Stomach (tissue), 9 donors: ENCODE results near the gene CP. TPM values are rescaled to one million over a fixed set of nuclear protein-coding genes. Genes with fewer than 3 reads are reported as not detected.
"Not testable (repeated sequence)": the region's sequence is repeated elsewhere in the genome, so short reads cannot be mapped to it uniquely, and the experiment has no call there.

ENCODE experiments used
- DNase-seq, 2 donors: peaks; one replicate each; pipeline versions ENCODE4 v3.0.0 to v3.0.0-alpha.2; 2013 to 2019
- H3K27ac ChIP-seq, 5 donors: fragments of 200-600 bp in 4 of 5; sonication (generic) in 4 of 5; one replicate each; pipeline ENCODE4 v1.5.1; 2013 to 2019; ENCODE audit warnings: mild to moderate bottlenecking in 1 of 5, moderate library complexity in 1 of 5
- H3K27me3 ChIP-seq, 3 donors: fragments of 200-600 bp; sonication (generic); one replicate each; pipeline ENCODE4 v1.5.1; 2017 to 2019; ENCODE audit warnings: mixed run types in 1 of 3
- H3K36me3 ChIP-seq, 4 donors: fragments of 200-600 bp; sonication (generic); 1 replicate in 3 of 4; 2 replicates in 1 of 4; pipeline ENCODE4 v1.5.1; 2016 to 2019
- H3K4me1 ChIP-seq, 4 donors: fragments of 200-600 bp; sonication (generic); one replicate each; pipeline ENCODE4 v1.5.1; 2016 to 2019
- H3K4me3 ChIP-seq, 4 donors: fragments of 200-600 bp; sonication (generic) in 3 of 4; one replicate each; pipeline ENCODE4 v1.5.1; 2016 to 2019; ENCODE audit warnings: mild to moderate bottlenecking in 1 of 4
- H3K9me3 ChIP-seq, 4 donors: fragments of 200-600 bp; sonication (generic); one replicate each; pipeline ENCODE4 v1.5.1; 2016 to 2019
- CTCF ChIP-seq, 7 experiments: fragments of 450-650 bp in 4 of 7; fragments of 200-600 bp in 3 of 7; sonication (generic) in 3 of 7; IDR thresholded peaks; one replicate each; pipeline ENCODE4 v1.5.1; 2016 to 2019; ENCODE audit warnings: antibody characterized with exemption in 7 of 7, control low read depth in 2 of 7, mild to moderate bottlenecking in 1 of 7
- EP300 ChIP-seq: sonication (generic); formaldehyde crosslinking; IDR thresholded peaks from one replicate; pipeline ENCODE4 v1.6.1; 2017; ENCODE audit warnings: antibody characterized with exemption
- POLR2A ChIP-seq, 4 donors: fragments of 450-650 bp; IDR thresholded peaks; one replicate each; pipeline ENCODE4 v1.6.1; 2016; ENCODE audit warnings: antibody characterized with exemption in 4 of 4, control low read depth in 2 of 4, mild to moderate bottlenecking in 1 of 4, moderate library complexity in 1 of 4
- POLR2AphosphoS5 ChIP-seq, 3 donors: sonication (generic); formaldehyde crosslinking; IDR thresholded peaks; one replicate each; pipeline ENCODE4 v1.6.1; 2016; ENCODE audit warnings: antibody characterized with exemption in 3 of 3
- WGBS, 5 donors: extraction: QIAGEN DNeasy Blood & Tissue Kit in 3 of 5; methylation state at CpG; one replicate each; pipeline versions ENCODE4 v1.1.5 to v1.1.7; 2013 to 2018; 5-methylcytosine and 5-hydroxymethylcytosine counted together
- intact Hi-C: fragments of 100-400 bp; cut with DNase I; formaldehyde crosslinking; loops from one replicate; pipeline ENCODE4 v1.15.1; 2023; ENCODE audit warnings: low total_unique reads
- polyA plus RNA-seq, 3 donors: library from polyadenylated mRNA; stranded (reverse); fragments of 200-250 nt; gene quantifications; one replicate each; pipeline ENCODE4 v1.2.3, GENCODE V29; 2013
- total RNA-seq, 5 donors: library from RNA; depleted of rRNA; stranded (reverse); fragments of >200 nt; gene quantifications; one replicate each; pipeline versions ENCODE4 v1.1.0 to v1.2.3, GENCODE V29; 2014 to 2016
- donor health status: healthy with polysubstance abuse.
- donor health status: Bipolar disorder and iron deficiency.
- donor health status: healthy.

Gene CP
- total and polyA plus RNA-seq, 8 donors, result 0.46 to 15.4 (median 5.1) TPM; not detected in 2

- DNase-seq, result no peak
- 87 to 97% (median 93%) methylated on average over 1 of the region's 1 CpG for WGBS, 5 donors
These were observed 5.1 kb upstream of the CP start for GRCh38 chr3:149226776-149227175.

GRCh38 chr3:149224736-149225594, 3.3 kb upstream of the CP start:
- Histone ChIP-seq H3K4me1 (peaks cover 0 to 19% (median 7%) of the 10 kb centered on the region in 4 donors), H3K36me3 (no peaks in the 10 kb centered on the region), H3K4me3 (peak overlapping the region; percentile 18 to 34 (median 32)), H3K27me3 (no peaks in the 10 kb centered on the region), H3K9me3 (no peaks in the 10 kb centered on the region), H3K27ac (peak overlapping the region in 4 of 5 donors; percentile 55 to 82 (median 69))
- TF ChIP-seq CTCF (IDR thresholded peaks at IDR 0.05) (no peak), POLR2AphosphoS5 (IDR thresholded peaks at IDR 0.05) (peak in 2 of 3 donors; percentile 20 to 60), EP300 (no peak)
- peak in 1 of 2 donors; percentile 68 for DNase-seq
- intact Hi-C loops, result no loop called here
- WGBS, 5 donors, result 6 to 11% (median 7%) methylated on average over 9 of the region's 9 CpGs

More at GRCh38 chr3:149226776-149227175, 5.1 kb upstream of the CP start:
- Histone ChIP-seq H3K36me3 (no peaks in the 10 kb centered on the region), H3K27me3 (no peaks in the 10 kb centered on the region), H3K4me1 (peaks cover 0 to 19% (median 7%) of the 10 kb centered on the region in 4 donors), H3K9me3 (no peaks in the 10 kb centered on the region), H3K4me3 (no peak overlapping the region), H3K27ac (no peak overlapping the region)
- intact Hi-C loops, result no loop called here
- no peak for TF ChIP-seq EP300
- no peak for TF ChIP-seq POLR2A (IDR thresholded peaks at IDR 0.05)
- TF ChIP-seq CTCF (IDR thresholded peaks at IDR 0.05), result no peak
- TF ChIP-seq POLR2AphosphoS5 (IDR thresholded peaks at IDR 0.05), result no peak

GRCh38 chr3:149223461-149223820, 1.8 kb upstream of the CP start:
- 90 to 98% (median 96%) methylated on average over 6 of the region's 6 CpGs for WGBS, 5 donors
- Histone ChIP-seq H3K9me3 (no peaks in the 10 kb centered on the region), H3K27ac (no peak overlapping the region), H3K4me1 (peaks cover 0 to 19% (median 7%) of the 10 kb centered on the region in 4 donors), H3K36me3 (no peaks in the 10 kb centered on the region), H3K27me3 (no peaks in the 10 kb centered on the region), H3K4me3 (no peak overlapping the region)
- no peak for DNase-seq
- no peak for TF ChIP-seq CTCF (IDR thresholded peaks at IDR 0.05)
- intact Hi-C loops, result no loop called here

GRCh38 chr3:149219380-149220121, 2.1 kb downstream of the CP start:
- intact Hi-C loops, H3K36me3 ChIP-seq, DNase-seq, H3K9me3 ChIP-seq, H3K27me3 ChIP-seq, H3K27ac ChIP-seq: not testable (repeated sequence)
- WGBS, 5 donors, result 88 to 100% (median 97%) methylated on average over 1 of the region's 1 CpG
- peak overlapping the region in 1 of 4 donors; percentile 28 for H3K4me3 ChIP-seq
- H3K4me1 ChIP-seq, result peaks cover 7 to 31% (median 18%) of the 10 kb centered on the region in 4 donors
